Measurements from ENCODE around the gene SMARCD1.

Gene SMARCD1

GRCh38 chr12:50110127-50110761 is 25.1 kb downstream of the SMARCD1 start:
- no peak for TF ChIP-seq POLR2A (IDR thresholded peaks at IDR 0.05; ENCODE audit: low read depth, low read length)
- peak; percentile 38 for DNase-seq (ENCODE audit: insufficient read length, low spot score)
- FAIRE-seq: no peak

GRCh38 chr12:50110762-50111351 is 25.7 kb downstream of the SMARCD1 start:
- TF ChIP-seq POLR2A (IDR thresholded peaks at IDR 0.05; ENCODE audit: low read depth, low read length): no peak
- FAIRE-seq (no peak), DNase-seq (ENCODE audit: insufficient read length, low spot score) (peak; percentile 82)

GRCh38 chr12:50111395-50111692 is 26.2 kb downstream of the SMARCD1 start:
- TF ChIP-seq POLR2A (IDR thresholded peaks at IDR 0.05; ENCODE audit: low read depth, low read length): no peak
- DNase-seq (ENCODE audit: insufficient read length, low spot score) (no peak), FAIRE-seq (no peak)

DNA sequence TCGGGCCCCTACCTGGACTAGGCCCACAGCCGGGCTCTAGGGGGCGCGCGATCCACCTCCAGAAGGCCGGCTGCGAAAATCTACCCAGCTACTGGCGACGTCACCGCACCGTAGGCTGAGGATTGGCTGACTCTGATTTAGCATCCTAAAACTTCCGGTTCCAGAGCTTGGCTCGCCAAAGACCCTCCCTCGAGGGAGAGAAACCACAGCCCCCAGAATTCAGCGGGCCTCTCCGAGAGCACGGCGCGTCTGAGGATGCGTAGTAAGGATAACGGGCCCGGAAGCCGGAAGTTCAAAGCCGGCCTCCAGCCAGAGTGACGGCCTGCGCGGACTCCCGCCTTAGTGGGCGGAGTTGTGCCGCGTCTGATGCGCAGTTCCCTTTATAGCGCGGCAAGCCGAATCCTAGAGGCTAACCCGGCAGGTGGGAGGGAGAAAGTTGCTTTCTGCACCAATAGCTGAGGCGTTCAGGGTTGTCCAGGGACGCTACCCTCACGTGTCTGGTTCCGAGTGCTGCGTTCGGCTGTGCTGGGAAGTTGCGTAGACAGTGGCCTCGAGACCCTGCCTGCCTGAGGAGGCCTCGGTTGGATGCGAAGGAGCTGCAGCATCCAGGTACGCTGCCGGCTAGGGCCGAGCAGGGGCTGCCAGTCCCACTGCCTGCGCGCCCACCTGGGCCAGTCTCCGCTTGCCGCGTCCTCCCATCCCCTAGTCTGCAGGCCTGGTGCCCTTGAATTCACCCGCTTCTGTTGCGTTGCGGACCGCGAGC is 26.7 kb downstream of the SMARCD1 start, which contains the start of gene COX14:
TSS of gene COX14 (plus strand) at position 544 of the 763 bp plus-strand sequence. CDS start 7,808 bp downstream, outside the sequence.
- peak; percentile 94 for TF ChIP-seq POLR2A (IDR thresholded peaks at IDR 0.05; ENCODE audit: low read depth, low read length)
- FAIRE-seq: peak; percentile 80
- DNase-seq (ENCODE audit: insufficient read length, low spot score): peak; percentile 92

GRCh38 chr12:50112456-50113218 is 27.5 kb downstream of the SMARCD1 start:
- FAIRE-seq (no peak), DNase-seq (ENCODE audit: insufficient read length, low spot score) (no peak)
- TF ChIP-seq POLR2A (IDR thresholded peaks at IDR 0.05; ENCODE audit: low read depth, low read length): no peak

GRCh38 chr12:50117057-50117622 is 32.0 kb downstream of the SMARCD1 start:
- no peak for DNase-seq (ENCODE audit: insufficient read length, low spot score)
- no peak for TF ChIP-seq POLR2A (IDR thresholded peaks at IDR 0.05; ENCODE audit: low read depth, low read length)
- no peak for FAIRE-seq

DNA sequence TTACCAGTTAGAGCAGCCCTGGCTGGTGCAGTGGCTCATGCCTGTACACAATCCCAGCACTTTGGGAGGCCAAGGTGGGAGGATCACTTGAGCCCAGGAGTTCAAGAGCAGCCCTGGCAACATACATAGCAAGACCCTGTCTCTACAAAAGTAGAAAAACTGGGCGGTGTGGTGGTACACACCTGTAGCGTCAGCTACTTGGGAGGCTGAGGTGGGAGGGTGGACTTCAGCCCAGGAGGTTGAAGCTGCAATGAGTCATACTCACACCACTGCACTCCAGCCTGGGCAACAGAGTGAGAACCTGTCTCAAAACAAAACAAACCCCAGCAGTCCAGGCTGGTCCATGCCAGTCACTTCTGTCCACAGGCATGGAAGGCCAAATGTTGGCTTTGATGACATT is 34.2 kb downstream of the SMARCD1 start:
- no peak for DNase-seq (ENCODE audit: insufficient read length, low spot score)
- TF ChIP-seq POLR2A (IDR thresholded peaks at IDR 0.05; ENCODE audit: low read depth, low read length): no peak
- no peak for FAIRE-seq

- no peak for TF ChIP-seq POLR2A (IDR thresholded peaks at IDR 0.05; ENCODE audit: low read depth, low read length)
- DNase-seq (ENCODE audit: insufficient read length, low spot score): no peak
- FAIRE-seq: no peak
These were observed 35.4 kb downstream of the SMARCD1 start for GRCh38 chr12:50120521-50120920.

- FAIRE-seq: no peak
- DNase-seq (ENCODE audit: insufficient read length, low spot score): no peak
- TF ChIP-seq POLR2A (IDR thresholded peaks at IDR 0.05; ENCODE audit: low read depth, low read length): no peak
These were observed 35.8 kb downstream of the SMARCD1 start for GRCh38 chr12:50120953-50121352.

DNA sequence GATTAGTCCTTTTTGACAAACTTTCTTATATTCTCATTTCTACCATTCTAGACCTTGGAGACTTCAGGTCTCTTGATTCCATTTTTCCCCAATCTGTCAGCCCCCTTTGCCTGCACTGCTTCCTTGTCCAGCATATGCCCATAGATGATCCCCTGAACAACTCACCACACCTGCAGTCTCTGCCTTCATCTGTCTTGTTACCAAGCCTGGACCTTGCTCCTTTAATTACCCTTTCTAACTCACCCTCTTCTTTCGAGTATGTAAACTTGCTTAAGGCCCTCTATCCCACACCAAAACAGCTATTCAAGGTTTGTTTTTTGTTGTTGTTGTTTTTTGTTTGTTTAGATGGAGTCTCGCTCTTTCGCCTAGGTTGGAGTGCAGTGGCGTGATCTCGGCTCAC is 36.5 kb downstream of the SMARCD1 start:
- no peak for TF ChIP-seq POLR2A (IDR thresholded peaks at IDR 0.05; ENCODE audit: low read depth, low read length)
- DNase-seq (ENCODE audit: insufficient read length, low spot score): no peak
- no peak for FAIRE-seq

- no peak for TF ChIP-seq POLR2A (IDR thresholded peaks at IDR 0.05; ENCODE audit: low read depth, low read length)
- no peak for DNase-seq (ENCODE audit: insufficient read length, low spot score)
- no peak for FAIRE-seq
These were observed 38.1 kb downstream of the SMARCD1 start for GRCh38 chr12:50123203-50123602.

GRCh38 chr12:50127546-50127945 is 42.4 kb downstream of the SMARCD1 start:
- no peak for FAIRE-seq
- no peak for TF ChIP-seq POLR2A (IDR thresholded peaks at IDR 0.05; ENCODE audit: low read depth, low read length)
- no peak for DNase-seq (ENCODE audit: insufficient read length, low spot score)

DNA sequence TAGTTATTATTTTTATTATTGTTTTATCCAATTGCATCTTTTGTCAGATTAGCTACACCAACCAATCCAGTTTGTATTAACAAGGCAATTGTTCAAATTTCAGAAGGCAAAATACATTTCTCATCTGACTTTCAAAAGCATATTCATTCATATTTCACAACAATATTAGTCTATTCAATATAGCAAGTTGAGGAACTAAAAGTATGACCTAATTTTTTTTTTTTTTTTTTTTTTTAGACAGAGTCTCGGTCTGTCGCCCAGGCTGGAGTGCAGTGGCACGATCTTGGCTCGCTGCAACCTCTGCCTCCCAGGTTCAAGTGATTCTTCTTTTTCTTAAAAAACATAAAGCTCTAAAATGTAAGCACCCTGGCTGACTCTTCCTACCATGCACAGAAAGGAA is 44.1 kb downstream of the SMARCD1 start:
- DNase-seq (ENCODE audit: insufficient read length, low spot score): no peak
- TF ChIP-seq POLR2A (IDR thresholded peaks at IDR 0.05; ENCODE audit: low read depth, low read length): no peak
- FAIRE-seq: no peak

Measured in H54 (cell line).